Osteoblast (primary cell): ENCODE data around the gene INPP4A. TPM values are rescaled to one million over a fixed set of nuclear protein-coding genes. Genes with fewer than 3 reads are reported as not detected.
A peak's percentile ranks its signal among the peaks of the same experiment; 100 is the strongest.

ENCODE experiments used
- DNase-seq: peaks from one replicate; pipeline ENCODE4 v3.0.0; 2011; ENCODE audit warnings: low spot score, mixed read lengths; ENCODE audit not compliant: insufficient read length; ENCODE audit errors: missing footprints
- H2AFZ ChIP-seq: 2 replicates; pipeline ENCODE4 v1.6.0; 2011; ENCODE audit warnings: mild to moderate bottlenecking, low read length
- H3K27ac ChIP-seq: 2 replicates; pipeline ENCODE4 v1.5.1; 2011; ENCODE audit warnings: mild to moderate bottlenecking, low read depth, low read length, moderate library complexity
- H3K27me3 ChIP-seq: 2 replicates; pipeline ENCODE4 v1.6.0; 2012; ENCODE audit warnings: mild to moderate bottlenecking, control low read depth, inconsistent platforms, low read length, moderate library complexity; ENCODE audit not compliant: insufficient read depth
- H3K36me3 ChIP-seq: 2 replicates; pipeline ENCODE4 v1.5.1; 2011; ENCODE audit warnings: mild to moderate bottlenecking, low read length, control low read depth, moderate library complexity; ENCODE audit not compliant: insufficient read depth
- H3K4me1 ChIP-seq: 2 replicates; pipeline ENCODE4 v1.5.1; 2011; ENCODE audit warnings: mild to moderate bottlenecking, low read length, control low read depth, moderate library complexity; ENCODE audit not compliant: insufficient read depth
- H3K4me2 ChIP-seq: 2 replicates; pipeline ENCODE4 v1.6.0; 2011; ENCODE audit warnings: mild to moderate bottlenecking, low read length; ENCODE audit not compliant: insufficient read depth
- H3K4me3 ChIP-seq: fragments of 200-600 bp; sonication (generic); 3 replicates; pipeline ENCODE4 v1.5.1; 2012; ENCODE audit warnings: mild to moderate bottlenecking, low read length, inconsistent platforms; ENCODE audit not compliant: insufficient read depth
- H3K79me2 ChIP-seq: 2 replicates; pipeline ENCODE4 v1.6.0; 2012; ENCODE audit warnings: mild to moderate bottlenecking, low read length, control low read depth, inconsistent platforms; ENCODE audit not compliant: insufficient read depth
- H3K9me3 ChIP-seq: 2 replicates; pipeline ENCODE4 v1.5.1; 2011; ENCODE audit warnings: low read depth, low read length, control low read depth
- H4K20me1 ChIP-seq: 2 replicates; pipeline ENCODE4 v1.6.0; 2012; ENCODE audit warnings: mild to moderate bottlenecking, low read length, control low read depth; ENCODE audit not compliant: insufficient read depth
- CTCF ChIP-seq: IDR thresholded peaks from 2 replicates; pipeline ENCODE4 v1.5.1; 2011; ENCODE audit warnings: mild to moderate bottlenecking, low read depth, low read length, moderate library complexity; ENCODE audit errors: extremely low read depth
- total RNA-seq: library from RNA; depleted of rRNA; stranded (reverse); fragments of >200 nt; gene quantifications from 2 replicates; pipeline ENCODE4 v1.2.3, GENCODE V29; 2012

INPP4A gene
- total RNA-seq, 1 donor, result 25.7 TPM

GRCh38 chr2:98573426-98573825, 128.8 kb downstream of the INPP4A start:
- no peaks in the 10 kb centered on the region for H4K20me1 ChIP-seq
- H3K9me3 ChIP-seq, result no peaks in the 10 kb centered on the region
- H3K27ac ChIP-seq, result no peak overlapping the region
- DNase-seq, result no peak
- H3K4me1 ChIP-seq, result peaks cover 3% of the 10 kb centered on the region
- H3K27me3 ChIP-seq, result no peaks in the 10 kb centered on the region
- H3K4me2 ChIP-seq, result no peak overlapping the region
- H2AFZ ChIP-seq, result no peak overlapping the region
- no peak for TF ChIP-seq CTCF
- H3K4me3 ChIP-seq, result no peak overlapping the region
- H3K79me2 ChIP-seq, result no peaks in the 10 kb centered on the region
- peaks cover 5% of the 10 kb centered on the region for H3K36me3 ChIP-seq

GRCh38 chr2:98576666-98577312, 132.1 kb downstream of the INPP4A start:
- Histone ChIP-seq H3K36me3 (peaks cover 5% of the 10 kb centered on the region), H3K27ac (no peak overlapping the region), H3K4me3 (no peak overlapping the region), H2AFZ (no peak overlapping the region), H3K4me2 (no peak overlapping the region), H3K27me3 (no peaks in the 10 kb centered on the region), H3K9me3 (no peaks in the 10 kb centered on the region), H4K20me1 (no peaks in the 10 kb centered on the region), H3K4me1 (no peaks in the 10 kb centered on the region), H3K79me2 (no peaks in the 10 kb centered on the region)
- TF ChIP-seq CTCF, result no peak
- DNase-seq, result peak; percentile 45

- Histone ChIP-seq H3K27ac (no peak overlapping the region), H4K20me1 (no peaks in the 10 kb centered on the region), H3K27me3 (no peaks in the 10 kb centered on the region), H3K4me3 (no peak overlapping the region), H3K4me2 (no peak overlapping the region), H2AFZ (no peak overlapping the region), H3K36me3 (peaks cover 5% of the 10 kb centered on the region), H3K9me3 (no peaks in the 10 kb centered on the region), H3K4me1 (no peaks in the 10 kb centered on the region), H3K79me2 (no peaks in the 10 kb centered on the region)
- DNase-seq, result peak; percentile 46
- no peak for TF ChIP-seq CTCF
These were observed 132.7 kb downstream of the INPP4A start for GRCh38 chr2:98577313-98577712.

- Histone ChIP-seq H3K4me2 (no peak overlapping the region), H3K36me3 (peaks cover 9% of the 10 kb centered on the region), H3K79me2 (no peaks in the 10 kb centered on the region), H3K27ac (no peak overlapping the region), H4K20me1 (no peaks in the 10 kb centered on the region), H3K4me3 (no peak overlapping the region), H2AFZ (no peak overlapping the region), H3K9me3 (no peaks in the 10 kb centered on the region), H3K4me1 (no peaks in the 10 kb centered on the region), H3K27me3 (no peaks in the 10 kb centered on the region)
- no peak for TF ChIP-seq CTCF
- peak; percentile 67 for DNase-seq
These were observed 133.6 kb downstream of the INPP4A start for GRCh38 chr2:98578231-98578630.
